GM12874 (cell line): ENCODE results near the gene ORAI2.

Experiments
- CTCF ChIP-seq: IDR thresholded peaks from 2 replicates; pipeline ENCODE4 v1.5.1; 2011; ENCODE audit warnings: low read depth, mild to moderate bottlenecking, control low read depth, low read length, moderate library complexity; ENCODE audit not compliant: insufficient read depth

The ORAI2 gene

GRCh38 chr7:102395873-102396709 is 37.3 kb upstream of the ORAI2 start, which contains the start of gene PRKRIP1:
Gene PRKRIP1, plus strand, starts transcription at chr7:102396363. Its CDS starts 49 bp downstream, at chr7:102396412.
- no peak for TF ChIP-seq CTCF

DNA sequence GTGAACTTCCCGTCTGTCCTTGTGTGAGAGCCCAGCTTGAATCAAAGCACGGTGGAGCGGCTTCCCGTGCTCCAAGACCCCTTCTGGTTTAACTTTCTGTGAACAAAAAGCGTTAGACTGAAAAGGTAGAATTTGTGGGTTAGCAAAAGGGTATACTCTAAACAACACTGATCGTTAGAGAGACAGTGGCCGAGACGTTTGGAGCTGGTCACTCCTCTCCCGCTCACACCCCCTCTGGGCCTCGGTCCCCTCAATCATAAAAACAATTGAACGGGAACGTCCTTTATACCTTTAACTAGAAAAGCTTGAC is 36.7 kb upstream of the ORAI2 start:
- no peak for TF ChIP-seq CTCF

- TF ChIP-seq CTCF = no peak
Observed at GRCh38 chr7:102398543-102398942, 34.8 kb upstream of the ORAI2 start.

DNA sequence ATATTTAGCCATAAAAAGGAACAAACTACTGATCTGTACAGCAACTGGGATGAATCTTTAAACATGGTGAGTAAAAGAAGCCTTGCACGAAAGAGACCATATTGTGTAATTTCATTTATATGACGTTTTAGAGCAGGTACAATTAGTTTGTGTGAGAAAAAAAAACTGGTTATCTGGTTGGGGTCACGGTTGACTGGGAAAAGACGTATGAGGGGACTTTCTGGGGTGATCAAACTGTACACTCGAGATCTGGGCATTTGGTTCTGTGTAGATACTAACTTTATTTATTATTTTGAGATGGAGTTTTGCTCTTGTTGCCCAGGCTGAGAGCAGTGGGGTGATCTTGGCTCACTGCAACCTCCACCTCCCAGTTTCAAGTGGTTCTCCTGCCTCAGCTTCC is 33.0 kb upstream of the ORAI2 start:
- TF ChIP-seq CTCF = no peak

- TF ChIP-seq CTCF = no peak
Observed at GRCh38 chr7:102403563-102403962, 29.8 kb upstream of the ORAI2 start.

DNA sequence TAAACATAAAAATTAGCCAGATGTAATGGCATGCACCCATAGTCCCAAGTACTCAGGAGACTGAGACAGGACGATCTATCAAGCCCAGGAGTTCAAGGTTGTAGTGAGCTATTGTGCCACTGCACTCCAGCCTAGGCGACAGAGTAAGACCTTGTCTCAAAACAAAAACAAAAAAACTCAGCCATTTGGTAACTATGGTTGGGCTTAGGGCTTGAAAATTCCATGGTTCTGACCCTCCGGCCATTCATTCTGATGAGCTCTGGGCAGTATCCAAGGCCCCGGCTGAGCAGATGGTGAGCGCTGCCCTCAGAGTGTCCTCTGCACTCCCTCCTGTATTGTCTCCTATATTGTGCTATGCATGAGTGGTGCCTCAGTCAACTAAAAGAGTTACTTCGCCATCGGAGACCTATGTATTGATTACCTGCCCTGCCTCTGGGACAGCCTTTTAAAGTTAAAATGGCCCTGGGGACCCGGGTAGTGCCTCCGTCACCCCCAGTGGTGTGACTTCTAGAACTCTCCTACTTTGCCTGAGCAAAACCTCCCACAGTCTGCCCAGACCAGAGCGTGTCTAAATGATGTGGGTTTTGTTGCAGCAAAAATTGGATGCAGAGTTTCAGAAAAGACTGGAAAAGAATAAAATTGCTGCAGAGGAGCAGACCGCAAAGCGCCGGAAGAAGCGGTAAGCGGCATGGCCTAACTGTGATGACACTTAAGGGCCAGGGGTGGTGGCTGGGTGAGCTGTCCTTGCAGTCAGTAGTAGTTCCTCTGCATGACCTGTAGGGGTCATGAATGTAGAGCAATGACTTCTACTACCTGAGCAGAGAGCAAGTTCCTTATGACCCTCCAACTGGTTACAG is 29.1 kb upstream of the ORAI2 start:
- TF ChIP-seq CTCF = peak; percentile 80

GRCh38 chr7:102407910-102408309 is 25.5 kb upstream of the ORAI2 start:
- TF ChIP-seq CTCF = no peak
